Panc1 (cell line): ENCODE measurements around the gene DDAH2. TPM values are rescaled to one million over a fixed set of nuclear protein-coding genes. Genes with fewer than 3 reads are reported as not detected.

Experiments
- ATAC-seq: fragments of 200-7000 bp; cut with Tn5 transposase; 2 replicates; pipeline ENCODE4 v1.9.1; 2020; ENCODE audit warnings: mild to moderate bottlenecking, moderate library complexity
- BruUV-seq: library from RNA; stranded (reverse); fragments of 400-500 nt; replicated peaks from 2 replicates; lab custom pipeline; 2021; lab: Mats Ljungman, UMichigan
- CTCF ChIA-PET: fragments of 300-600 bp; sonication (Branson Sonifier 250); formaldehyde crosslinking; loops from one replicate; lab custom pipeline; 2022; ENCODE audit warnings: antibody characterized with exemption; lab: Charles Lee
- POLR2A ChIA-PET: fragments of 300-600 bp; sonication (Branson Sonifier 250); formaldehyde crosslinking; loops from one replicate; lab custom pipeline; 2022; ENCODE audit warnings: antibody characterized with exemption; lab: Charles Lee
- DNase-seq: peaks from one replicate; pipeline ENCODE4 v3.0.0-alpha.2; 2010; ENCODE audit warnings: low read depth, low spot score
- H3K27ac ChIP-seq: 2 replicates; pipeline ENCODE4 v1.5.1; 2011; ENCODE audit warnings: mild to moderate bottlenecking, low read length, inconsistent platforms
- H3K27me3 ChIP-seq: fragments of 200-500 bp; sonication (Bioruptor generic); 2 replicates; pipeline ENCODE4 v1.6.0; 2014; ENCODE audit warnings: low read length, inconsistent platforms; ENCODE audit not compliant: control insufficient read depth, insufficient read depth
- H3K36me3 ChIP-seq: fragments of 200-500 bp; sonication (Bioruptor generic); 2 replicates; pipeline ENCODE4 v1.5.1; 2014; ENCODE audit warnings: inconsistent platforms, mild to moderate bottlenecking, low read length, moderate library complexity; ENCODE audit not compliant: control insufficient read depth, insufficient read depth
- H3K4me1 ChIP-seq: 2 replicates; pipeline ENCODE4 v1.5.1; 2011; ENCODE audit warnings: inconsistent platforms, mild to moderate bottlenecking, low read length, moderate library complexity; ENCODE audit not compliant: control insufficient read depth, insufficient read depth
- H3K4me3 ChIP-seq, 2 experiments: 2 replicates each; pipeline ENCODE4 v1.5.1; 2011 to 2012; ENCODE audit warnings: low read depth in 2 of 2, low read length in 2 of 2, mild to moderate bottlenecking in 2 of 2, inconsistent platforms in 1 of 2, moderate library complexity in 1 of 2
- H3K9me3 ChIP-seq: fragments of 200-500 bp; sonication (Bioruptor generic); 2 replicates; pipeline ENCODE4 v1.5.1; 2014; ENCODE audit warnings: low read depth, mild to moderate bottlenecking, inconsistent platforms, low read length, moderate library complexity; ENCODE audit not compliant: control insufficient read depth, insufficient read depth
- CTCF ChIP-seq: fragments of 450-650 bp; IDR thresholded peaks from 2 replicates; pipeline ENCODE4 v1.5.1; 2017; ENCODE audit warnings: mild to moderate bottlenecking
- POLR2AphosphoS5 ChIP-seq: IDR thresholded peaks from 2 replicates; pipeline ENCODE4 v1.6.1; 2012; ENCODE audit warnings: mild to moderate bottlenecking, low read depth, low read length, moderate library complexity
- REST ChIP-seq, 2 experiments: IDR thresholded peaks; 2 replicates each; pipeline ENCODE4 v1.6.1; 2011 to 2012; ENCODE audit warnings: low read depth in 2 of 2, control low read depth in 1 of 2, low read length in 1 of 2, mild to moderate bottlenecking in 1 of 2, moderate library complexity in 1 of 2; ENCODE audit not compliant: insufficient read depth in 1 of 2
- SIN3A ChIP-seq: IDR thresholded peaks from 2 replicates; pipeline ENCODE4 v1.6.1; 2012; ENCODE audit warnings: low read depth, mild to moderate bottlenecking, low read length, moderate library complexity, borderline replicate concordance; ENCODE audit not compliant: insufficient read depth
- TCF7L2 ChIP-seq: IDR thresholded peaks from 2 replicates; pipeline ENCODE4 v1.6.1; 2011; ENCODE audit warnings: mild to moderate bottlenecking, low read depth, low read length, inconsistent platforms
- in situ Hi-C: cut with HindIII; loops from 2 replicates; pipeline ENCODE4 v1.10.0; 2016; ENCODE audit warnings: low sequenced_read_pairs, low pct_unique_long_range_greater_than_20kb
- intact Hi-C: fragments of 100-400 bp; cut with micrococcal nuclease; formaldehyde crosslinking; loops from one replicate; pipeline ENCODE4 v1.10.0; 2022; ENCODE audit not compliant: unreplicated experiment
- total RNA-seq: library from RNA; stranded (reverse); gene quantifications from one replicate; pipeline ENCODE4 v1.2.1, GENCODE V29; 2021; ENCODE audit not compliant: unreplicated experiment

The DDAH2 gene
- total RNA-seq, 1 experiment from 2014 or later = 104 TPM

- POLR2A ChIA-PET = interaction anchor here (0.6 to 1.2 kb wide), 2 partner anchors 57 to 58 kb away, joined by 3 to 8 read pairs; partner anchors contain the start of genes HSPA1A and HSPA1L
- CTCF ChIA-PET = no interaction called here
- Histone ChIP-seq H3K4me1 (no peaks in the 10 kb centered on the region), H3K27me3 (no peaks in the 10 kb centered on the region), H3K27ac (no peak overlapping the region), H3K9me3 (no peaks in the 10 kb centered on the region), H3K36me3 (no peaks in the 10 kb centered on the region), H3K4me3 (no peak overlapping the region)
- in situ Hi-C loops (no loop called here), intact Hi-C loops (no loop called here)
- no peak for ATAC-seq
- TF ChIP-seq POLR2AphosphoS5 (no peak), REST (IDR thresholded peaks at IDR 0.05; ENCODE audit: insufficient read depth in 1 of 2, low read depth in 2 of 2, low read length in 1 of 2) (no peak), CTCF (no peak), TCF7L2 (no peak), SIN3A (no peak)
- BruUV-seq = no TSS peak
- DNase-seq = no peak
Measured at GRCh38 chr6:31758281-31758680, 29.2 kb upstream of the DDAH2 start.

- no TSS peak for BruUV-seq
- no peak overlapping the region for H3K4me3 ChIP-seq
- H3K27me3 ChIP-seq = no peaks in the 10 kb centered on the region
- TF ChIP-seq REST (IDR thresholded peaks at IDR 0.05; ENCODE audit: insufficient read depth in 1 of 2, low read depth in 2 of 2, low read length in 1 of 2) (no peak), POLR2AphosphoS5 (0 out of 2 replicates have a peak, but pooled peaks have one; percentile 33)
- H3K36me3 ChIP-seq = no peaks in the 10 kb centered on the region
- in situ Hi-C loops (no loop called here), intact Hi-C loops (no loop called here)
- ATAC-seq (peak; percentile 86), DNase-seq (no peak)
- H3K9me3 ChIP-seq = no peaks in the 10 kb centered on the region
- ChIA-PET POLR2A (interaction anchor here (1.8 kb wide), 1 partner anchor 14 kb away, joined by 6 read pairs; no protein-coding TSS in a partner anchor), CTCF (no interaction called here)
- no peak overlapping the region for H3K27ac ChIP-seq
- H3K4me1 ChIP-seq = 0 out of 2 replicates have a peak, but pooled peaks cover 3% of the 10 kb centered on the region
Measured at GRCh38 chr6:31752739-31753319, 23.7 kb upstream of the DDAH2 start.
